Activated T-helper 1 cell treated with anti-CD3 and anti-CD28 coated beads, Interleukin-12 subunit alpha, Interleukin-12 subunit beta, Interleukin-2, Interleukin-4 antibody, amounts not matched to agents 30 ng/mL and 10 ng/mL and 1 ng/mL, durations not matched to agents 14 hours and 24 hours and 36 hours (primary cell): ENCODE measurements around the gene PLCXD3. TPM values are rescaled to one million over a fixed set of nuclear protein-coding genes. Genes with fewer than 3 reads are reported as not detected.

ENCODE experiments used
- DNase-seq: peaks from one replicate; pipeline ENCODE4 v3.0.0; 2021; ENCODE audit warnings: low spot score
- H3K27ac Mint-ChIP-seq: one replicate; pipeline ENCODE4 v1.8.0; 2021; ENCODE audit warnings: mild to moderate bottlenecking, mixed read lengths
- H3K27me3 Mint-ChIP-seq: one replicate; pipeline ENCODE4 v1.8.0; 2022; ENCODE audit warnings: mild to moderate bottlenecking, moderate library complexity, mixed read lengths; ENCODE audit not compliant: insufficient read depth
- H3K36me3 Mint-ChIP-seq: one replicate; pipeline ENCODE4 v1.8.0; 2021; ENCODE audit warnings: low read depth, mixed read lengths
- H3K4me1 Mint-ChIP-seq: one replicate; pipeline ENCODE4 v1.8.0; 2021; ENCODE audit warnings: low read depth, mixed read lengths
- H3K4me3 Mint-ChIP-seq: one replicate; pipeline ENCODE4 v1.8.0; 2021; ENCODE audit warnings: mild to moderate bottlenecking, moderate library complexity, mixed read lengths
- H3K9me3 Mint-ChIP-seq: one replicate; pipeline ENCODE4 v1.8.0; 2021; ENCODE audit warnings: mixed read lengths
- intact Hi-C: fragments of 100-400 bp; cut with micrococcal nuclease; formaldehyde crosslinking; loops from one replicate; pipeline ENCODE4 v1.15.1; 2024
- total RNA-seq: library from RNA; stranded (reverse); gene quantifications from 2 replicates; pipeline ENCODE4 v1.2.3, GENCODE V29; 2022

The PLCXD3 gene
- total RNA-seq, 1 donor from 2014 or later: not detected

- Mint-ChIP-seq H3K27ac (no peak overlapping the region), H3K36me3 (no peaks in the 10 kb centered on the region), H3K27me3 (no peaks in the 10 kb centered on the region), H3K4me3 (no peak overlapping the region), H3K9me3 (peaks cover 3% of the 10 kb centered on the region), H3K4me1 (no peaks in the 10 kb centered on the region)
- DNase-seq: no peak
- intact Hi-C loops: no loop called here
Measured at GRCh38 chr5:41402845-41403244, 107.6 kb downstream of the PLCXD3 start.

- no peak for DNase-seq
- intact Hi-C loops: no loop called here
- no peaks in the 10 kb centered on the region for H3K4me1 Mint-ChIP-seq
- no peak overlapping the region for H3K4me3 Mint-ChIP-seq
- H3K27me3 Mint-ChIP-seq: no peaks in the 10 kb centered on the region
- peaks cover 3% of the 10 kb centered on the region for H3K9me3 Mint-ChIP-seq
- H3K27ac Mint-ChIP-seq: no peak overlapping the region
- no peaks in the 10 kb centered on the region for H3K36me3 Mint-ChIP-seq
Measured at GRCh38 chr5:41399839-41400238, 110.6 kb downstream of the PLCXD3 start.

DNA sequence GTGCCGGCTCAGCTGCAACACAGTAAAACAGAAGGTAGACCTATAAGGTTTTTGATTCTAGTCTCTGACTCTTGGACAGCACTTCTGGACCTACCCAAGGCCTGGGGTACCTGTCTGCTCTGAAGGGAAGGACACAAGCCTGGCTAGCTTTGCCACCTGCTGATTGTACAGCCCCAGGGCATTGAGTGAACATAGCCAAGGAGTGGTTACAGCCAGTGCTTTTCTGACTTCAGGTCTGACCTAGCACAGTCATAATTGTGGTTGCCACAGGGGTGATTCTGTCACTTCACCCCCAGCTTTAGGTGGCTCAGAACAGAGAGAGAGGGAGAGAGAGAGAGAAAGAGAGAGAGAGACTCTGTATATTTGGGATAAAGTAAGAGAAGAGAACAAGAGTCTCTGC, 118.4 kb downstream of the PLCXD3 start:
- intact Hi-C loops: no loop called here
- peaks cover 4% of the 10 kb centered on the region for H3K9me3 Mint-ChIP-seq
- no peaks in the 10 kb centered on the region for H3K36me3 Mint-ChIP-seq
- no peak overlapping the region for H3K27ac Mint-ChIP-seq
- H3K4me3 Mint-ChIP-seq: no peak overlapping the region
- no peaks in the 10 kb centered on the region for H3K27me3 Mint-ChIP-seq
- no peaks in the 10 kb centered on the region for H3K4me1 Mint-ChIP-seq
- no peak for DNase-seq

DNA sequence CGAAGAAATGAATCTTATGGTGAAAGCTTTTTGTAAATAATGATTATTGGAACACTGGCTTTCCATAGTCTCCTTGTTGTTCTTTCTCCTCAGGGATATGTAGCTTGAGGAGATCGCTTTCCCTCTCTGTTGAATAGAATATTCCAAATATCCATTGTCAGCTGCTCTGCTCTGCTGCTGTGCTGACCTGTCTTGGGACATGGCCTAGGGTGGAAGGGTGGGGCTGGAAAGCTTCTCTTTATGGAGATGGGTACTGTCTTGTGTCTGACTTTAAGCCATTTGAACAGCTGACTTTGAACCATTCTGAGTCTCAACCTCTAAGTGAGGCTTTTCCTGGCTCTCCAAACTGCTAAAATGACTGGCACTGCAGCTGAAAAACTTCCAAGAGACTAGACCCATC, 135.8 kb downstream of the PLCXD3 start:
- Mint-ChIP-seq H3K27ac (no peak overlapping the region), H3K36me3 (no peaks in the 10 kb centered on the region), H3K4me3 (no peak overlapping the region), H3K27me3 (no peaks in the 10 kb centered on the region), H3K4me1 (no peaks in the 10 kb centered on the region), H3K9me3 (no peaks in the 10 kb centered on the region)
- no peak for DNase-seq
- intact Hi-C loops: no loop called here

- no peak for DNase-seq
- Mint-ChIP-seq H3K4me1 (no peaks in the 10 kb centered on the region), H3K9me3 (no peaks in the 10 kb centered on the region), H3K27ac (no peak overlapping the region), H3K27me3 (no peaks in the 10 kb centered on the region), H3K36me3 (no peaks in the 10 kb centered on the region), H3K4me3 (no peak overlapping the region)
- intact Hi-C loops: no loop called here
Measured at GRCh38 chr5:41373230-41373629, 137.2 kb downstream of the PLCXD3 start.

- intact Hi-C loops: no loop called here
- Mint-ChIP-seq H3K27ac (no peak overlapping the region), H3K9me3 (peaks cover 5% of the 10 kb centered on the region), H3K27me3 (no peaks in the 10 kb centered on the region), H3K36me3 (no peaks in the 10 kb centered on the region), H3K4me3 (no peak overlapping the region), H3K4me1 (no peaks in the 10 kb centered on the region)
- no peak for DNase-seq
Measured at GRCh38 chr5:41371738-41372137, 138.7 kb downstream of the PLCXD3 start.

DNA sequence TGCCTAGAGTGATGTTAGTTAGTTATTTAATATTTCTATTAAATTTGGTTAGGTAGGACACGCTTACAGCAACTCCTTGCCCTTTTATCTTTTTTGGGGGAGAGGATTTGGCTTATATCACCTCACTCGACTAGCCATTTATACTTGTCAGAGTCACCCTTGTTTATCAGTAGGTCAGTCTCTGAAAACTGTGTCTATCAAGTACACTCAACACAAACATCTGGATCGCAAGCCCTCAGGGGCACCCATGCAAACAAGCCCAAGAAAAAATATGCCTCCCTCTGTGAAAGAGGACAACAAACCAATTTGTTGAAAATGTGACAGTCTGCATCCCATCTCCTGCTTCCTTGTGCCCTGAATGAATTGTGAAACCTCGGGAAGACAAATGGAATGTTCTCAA, 139.9 kb downstream of the PLCXD3 start:
- Mint-ChIP-seq H3K4me3 (no peak overlapping the region), H3K4me1 (no peaks in the 10 kb centered on the region), H3K27ac (no peak overlapping the region), H3K9me3 (peaks cover 5% of the 10 kb centered on the region), H3K27me3 (no peaks in the 10 kb centered on the region), H3K36me3 (no peaks in the 10 kb centered on the region)
- intact Hi-C loops: no loop called here
- DNase-seq: no peak

DNA sequence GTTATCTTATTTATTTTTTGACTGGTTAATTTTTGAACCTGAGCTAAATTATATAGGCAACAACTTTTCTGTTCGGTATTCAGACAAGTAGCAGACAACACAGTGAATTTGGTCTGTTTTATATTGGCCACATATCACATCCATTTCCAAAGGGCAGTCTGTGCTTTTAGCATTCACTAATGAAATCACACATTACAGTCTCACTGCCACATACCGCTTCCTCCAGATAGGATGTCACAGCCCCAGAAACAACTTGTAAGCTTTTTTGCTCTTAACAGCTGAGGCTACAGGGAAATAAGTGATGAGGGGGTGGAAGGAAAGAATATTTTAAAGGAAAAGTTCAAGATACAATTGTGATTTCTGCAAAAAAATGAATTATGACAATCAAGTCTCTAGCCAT, 140.6 kb downstream of the PLCXD3 start:
- intact Hi-C loops: no loop called here
- H3K4me1 Mint-ChIP-seq: no peaks in the 10 kb centered on the region
- peaks cover 5% of the 10 kb centered on the region for H3K9me3 Mint-ChIP-seq
- no peak for DNase-seq
- H3K36me3 Mint-ChIP-seq: no peaks in the 10 kb centered on the region
- no peak overlapping the region for H3K27ac Mint-ChIP-seq
- H3K4me3 Mint-ChIP-seq: no peak overlapping the region
- H3K27me3 Mint-ChIP-seq: no peaks in the 10 kb centered on the region

GRCh38 chr5:41368158-41368557, 142.2 kb downstream of the PLCXD3 start:
- H3K9me3 Mint-ChIP-seq: peaks cover 5% of the 10 kb centered on the region
- DNase-seq: no peak
- no peaks in the 10 kb centered on the region for H3K27me3 Mint-ChIP-seq
- no peak overlapping the region for H3K27ac Mint-ChIP-seq
- no peaks in the 10 kb centered on the region for H3K4me1 Mint-ChIP-seq
- intact Hi-C loops: no loop called here
- H3K4me3 Mint-ChIP-seq: no peak overlapping the region
- no peaks in the 10 kb centered on the region for H3K36me3 Mint-ChIP-seq

- no peaks in the 10 kb centered on the region for H3K36me3 Mint-ChIP-seq
- no peaks in the 10 kb centered on the region for H3K4me1 Mint-ChIP-seq
- intact Hi-C loops: no loop called here
- H3K27ac Mint-ChIP-seq: no peak overlapping the region
- H3K27me3 Mint-ChIP-seq: no peaks in the 10 kb centered on the region
- H3K4me3 Mint-ChIP-seq: no peak overlapping the region
- H3K9me3 Mint-ChIP-seq: peaks cover 5% of the 10 kb centered on the region
- DNase-seq: no peak
Measured at GRCh38 chr5:41365369-41365768, 145.0 kb downstream of the PLCXD3 start.

GRCh38 chr5:41364346-41364745, 146.1 kb downstream of the PLCXD3 start:
- H3K27me3 Mint-ChIP-seq: no peaks in the 10 kb centered on the region
- no peak overlapping the region for H3K27ac Mint-ChIP-seq
- peaks cover 5% of the 10 kb centered on the region for H3K9me3 Mint-ChIP-seq
- no peak for DNase-seq
- no peaks in the 10 kb centered on the region for H3K4me1 Mint-ChIP-seq
- intact Hi-C loops: no loop called here
- no peak overlapping the region for H3K4me3 Mint-ChIP-seq
- no peaks in the 10 kb centered on the region for H3K36me3 Mint-ChIP-seq

DNA sequence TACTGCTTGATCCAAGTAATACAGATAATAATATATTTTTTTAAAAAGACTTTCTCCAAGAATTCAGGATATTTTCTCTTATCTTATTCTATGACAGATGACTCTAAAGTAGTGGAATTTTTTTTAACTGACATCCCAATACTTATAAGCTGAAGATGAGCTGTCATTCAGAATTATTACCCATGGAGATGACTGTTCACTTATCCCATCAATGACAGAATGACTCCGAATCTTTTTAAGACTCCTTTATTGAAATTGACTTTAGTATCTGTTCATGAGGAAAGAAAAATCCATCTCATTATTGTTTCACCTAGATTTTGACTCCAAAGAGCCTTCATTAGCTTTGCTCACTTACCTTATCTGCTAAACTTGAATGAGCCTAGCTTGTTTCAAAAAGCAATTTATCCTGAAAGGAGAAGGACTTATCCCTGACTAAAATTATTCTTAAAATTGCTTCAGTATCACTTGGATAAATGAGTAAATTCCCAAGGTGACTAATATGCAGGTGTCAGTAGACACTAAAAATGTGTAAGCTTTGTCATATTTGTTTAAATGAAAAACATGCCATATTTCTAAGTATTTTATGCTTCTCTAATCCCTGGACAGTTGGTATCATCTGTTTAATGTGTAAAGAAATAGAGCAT, 146.9 kb downstream of the PLCXD3 start:
- Mint-ChIP-seq H3K9me3 (peaks cover 5% of the 10 kb centered on the region), H3K27ac (no peak overlapping the region)
- no peak for DNase-seq

GRCh38 chr5:41356786-41357185, 153.6 kb downstream of the PLCXD3 start:
- no peaks in the 10 kb centered on the region for H3K9me3 Mint-ChIP-seq
- H3K4me3 Mint-ChIP-seq: no peak overlapping the region
- intact Hi-C loops: no loop called here

More for the DNA sequence above, 146.9 kb downstream of the PLCXD3 start:
- no peaks in the 10 kb centered on the region for H3K27me3 Mint-ChIP-seq
- H3K36me3 Mint-ChIP-seq: no peaks in the 10 kb centered on the region
- intact Hi-C loops: no loop called here
- no peak overlapping the region for H3K4me3 Mint-ChIP-seq
- no peaks in the 10 kb centered on the region for H3K4me1 Mint-ChIP-seq

GRCh38 chr5:41349846-41350245, 160.6 kb downstream of the PLCXD3 start:
- Mint-ChIP-seq H3K4me1 (no peaks in the 10 kb centered on the region), H3K27me3 (no peaks in the 10 kb centered on the region), H3K9me3 (no peaks in the 10 kb centered on the region), H3K27ac (no peak overlapping the region), H3K4me3 (no peak overlapping the region), H3K36me3 (no peaks in the 10 kb centered on the region)
- no peak for DNase-seq
- intact Hi-C loops: no loop called here

More at GRCh38 chr5:41356786-41357185, 153.6 kb downstream of the PLCXD3 start:
- Mint-ChIP-seq H3K27me3 (no peaks in the 10 kb centered on the region), H3K4me1 (no peaks in the 10 kb centered on the region), H3K27ac (no peak overlapping the region), H3K36me3 (no peaks in the 10 kb centered on the region)
- no peak for DNase-seq
